SK-N-SH treated with all-trans-retinoic acid at 6 μM for 48 hours (cell line): Measurements from ENCODE around the gene HGS.

ENCODE experiments used
- ATAC-seq: fragments of 200-7000 bp; cut with Tn5 transposase; 3 replicates; pipeline ENCODE4 v1.9.1; 2020; ENCODE audit warnings: mild to moderate bottlenecking, moderate library complexity
- ARNTL ChIP-seq: fragments of 450-650 bp; formaldehyde crosslinking; IDR thresholded peaks from 2 replicates; pipeline ENCODE4 v1.5.0; 2020; ENCODE audit warnings: low read depth, mild to moderate bottlenecking, moderate library complexity, borderline replicate concordance
- BACH2 ChIP-seq: fragments of 250-450 bp; sonication (Bioruptor Pico); IDR thresholded peaks from 2 replicates; pipeline ENCODE4 v1.9.0; 2021; ENCODE audit warnings: mild to moderate bottlenecking, borderline replicate concordance
- CREB5 ChIP-seq: fragments of 250-450 bp; sonication (Bioruptor Pico); IDR thresholded peaks from 2 replicates; pipeline ENCODE4 v1.5.1; 2020; ENCODE audit warnings: low read depth, mild to moderate bottlenecking, moderate library complexity
- CSDC2 ChIP-seq: fragments of 250-450 bp; sonication (Bioruptor Pico); IDR thresholded peaks from 2 replicates; pipeline ENCODE4 v1.5.0; 2020; ENCODE audit warnings: mild to moderate bottlenecking, moderate library complexity
- ESRRG ChIP-seq: fragments of 250-450 bp; sonication (Bioruptor Pico); IDR thresholded peaks from 2 replicates; pipeline ENCODE4 v1.6.1; 2021; ENCODE audit warnings: mild to moderate bottlenecking
- GLIS3 ChIP-seq: fragments of 250-450 bp; sonication (Bioruptor Pico); IDR thresholded peaks from 2 replicates; pipeline ENCODE4 v1.5.0; 2020; ENCODE audit warnings: mild to moderate bottlenecking, moderate library complexity
- ISL1 ChIP-seq: fragments of 250-450 bp; sonication (Bioruptor Pico); IDR thresholded peaks from 2 replicates; pipeline ENCODE4 v2.1.2; 2022; ENCODE audit warnings: mild to moderate bottlenecking, moderate library complexity
- OSR1 ChIP-seq: fragments of 250-450 bp; sonication (Bioruptor Pico); IDR thresholded peaks from 2 replicates; pipeline ENCODE4 v1.8.0; 2022; ENCODE audit warnings: moderate library complexity, mild to moderate bottlenecking, inconsistent platforms
- PATZ1 ChIP-seq: fragments of 250-450 bp; sonication (Bioruptor Pico); IDR thresholded peaks from 2 replicates; pipeline ENCODE4 v1.8.0; 2020; ENCODE audit warnings: mild to moderate bottlenecking, moderate library complexity, borderline replicate concordance
- POU6F1 ChIP-seq: fragments of 250-450 bp; sonication (Bioruptor Pico); IDR thresholded peaks from 2 replicates; pipeline ENCODE4 v1.8.0; 2021; ENCODE audit warnings: low read depth, mild to moderate bottlenecking, moderate library complexity, borderline replicate concordance
- PPARA ChIP-seq: fragments of 250-450 bp; sonication (Bioruptor Pico); IDR thresholded peaks from 2 replicates; pipeline ENCODE4 v1.5.0; 2020; ENCODE audit warnings: mild to moderate bottlenecking, borderline replicate concordance
- RARB ChIP-seq: fragments of 250-450 bp; sonication (Bioruptor Pico); IDR thresholded peaks from 2 replicates; pipeline ENCODE4 v1.8.0; 2021; ENCODE audit warnings: mild to moderate bottlenecking, moderate library complexity
- SNAI2 ChIP-seq: fragments of 250-450 bp; sonication (Bioruptor Pico); IDR thresholded peaks from 2 replicates; pipeline ENCODE4 v1.5.0; 2020; ENCODE audit warnings: mild to moderate bottlenecking, moderate library complexity
- TCF4 ChIP-seq: fragments of 250-450 bp; sonication (Bioruptor Pico); IDR thresholded peaks from 2 replicates; pipeline ENCODE4 v1.8.0; 2021; ENCODE audit warnings: mild to moderate bottlenecking, moderate library complexity, borderline replicate concordance
- TOX ChIP-seq: fragments of 250-450 bp; sonication (Bioruptor Pico); IDR thresholded peaks from 2 replicates; pipeline ENCODE4 v1.8.0; 2021; ENCODE audit warnings: mild to moderate bottlenecking, moderate library complexity, borderline replicate concordance
- ZC3H10 ChIP-seq: fragments of 250-450 bp; sonication (Bioruptor Pico); IDR thresholded peaks from 2 replicates; pipeline ENCODE4 v1.5.1; 2021; ENCODE audit warnings: mild to moderate bottlenecking, moderate library complexity
- ZFP3 ChIP-seq: fragments of 250-450 bp; sonication (Bioruptor Pico); IDR thresholded peaks from 2 replicates; pipeline ENCODE4 v1.5.0; 2020; ENCODE audit warnings: mild to moderate bottlenecking, moderate library complexity
- ZFP30 ChIP-seq: fragments of 450-650 bp; formaldehyde crosslinking; IDR thresholded peaks from 2 replicates; pipeline ENCODE4 v1.5.0; 2022; ENCODE audit warnings: mild to moderate bottlenecking, moderate library complexity
- ZNF565 ChIP-seq: fragments of 450-650 bp; formaldehyde crosslinking; conservative IDR thresholded peaks from 2 replicates; pipeline ENCODE4 v1.5.0; 2020; ENCODE audit warnings: low read depth, mild to moderate bottlenecking, moderate library complexity
- ZNF70 ChIP-seq: fragments of 450-650 bp; formaldehyde crosslinking; IDR thresholded peaks from 2 replicates; pipeline ENCODE4 v1.5.0; 2020; ENCODE audit warnings: mild to moderate bottlenecking, moderate library complexity
- ZNF8 ChIP-seq: fragments of 450-650 bp; formaldehyde crosslinking; IDR thresholded peaks from 2 replicates; pipeline ENCODE4 v1.5.0; 2020; ENCODE audit warnings: mild to moderate bottlenecking, moderate library complexity
- TF ChIP-seq, protein P1 (sequence below): fragments of 250-450 bp; sonication (Bioruptor Pico); IDR thresholded peaks from 2 replicates; pipeline ENCODE4 v1.5.0; 2020; ENCODE audit warnings: mild to moderate bottlenecking, moderate library complexity
- TF ChIP-seq, protein P2 (sequence below): fragments of 250-450 bp; sonication (Bioruptor Pico); IDR thresholded peaks from 2 replicates; pipeline ENCODE4 v1.5.1; 2021; ENCODE audit warnings: mild to moderate bottlenecking, moderate library complexity

The HGS gene

DNA sequence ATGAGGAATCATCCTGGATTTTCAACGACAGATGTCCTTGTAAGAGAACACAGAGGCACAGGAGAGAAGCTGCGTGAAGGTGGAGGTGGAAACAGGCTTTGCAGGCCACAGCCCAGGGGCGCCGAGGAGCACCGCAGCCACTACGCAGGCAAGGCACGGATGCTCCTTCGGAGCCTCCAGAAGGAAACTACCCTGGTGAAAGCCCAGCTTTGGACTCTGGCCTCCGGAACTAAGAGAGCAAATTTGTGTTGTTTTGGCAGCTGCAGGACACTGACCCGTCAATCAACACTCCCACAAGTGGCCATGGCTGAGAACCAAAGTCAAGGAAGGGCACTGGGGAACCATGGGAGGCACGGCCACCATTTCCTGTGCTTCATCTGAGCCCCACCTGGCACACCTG is 3.7 kb upstream of the HGS start:
- no peak for ATAC-seq
- no peak for TF ChIP-seq ZC3H10 (CRISPR knock-in tag)
- TF ChIP-seq SNAI2 (CRISPR knock-in tag): no peak
- no peak for TF ChIP-seq ISL1 (CRISPR knock-in tag)
- no peak for TF ChIP-seq ZNF8 (CRISPR knock-in tag)
- no peak for TF ChIP-seq ESRRG
- no peak for TF ChIP-seq ZFP30 (CRISPR knock-in tag)
- TF ChIP-seq BACH2 (CRISPR knock-in tag): no peak
- no peak for TF ChIP-seq ZNF565
- TF ChIP-seq ARNTL: no peak
- TF ChIP-seq PATZ1 (CRISPR knock-in tag): no peak
- TF ChIP-seq RARB (CRISPR knock-in tag): no peak
- no peak for TF ChIP-seq ZFP3
- no peak for TF ChIP-seq CSDC2
- TF ChIP-seq, protein P1, sequence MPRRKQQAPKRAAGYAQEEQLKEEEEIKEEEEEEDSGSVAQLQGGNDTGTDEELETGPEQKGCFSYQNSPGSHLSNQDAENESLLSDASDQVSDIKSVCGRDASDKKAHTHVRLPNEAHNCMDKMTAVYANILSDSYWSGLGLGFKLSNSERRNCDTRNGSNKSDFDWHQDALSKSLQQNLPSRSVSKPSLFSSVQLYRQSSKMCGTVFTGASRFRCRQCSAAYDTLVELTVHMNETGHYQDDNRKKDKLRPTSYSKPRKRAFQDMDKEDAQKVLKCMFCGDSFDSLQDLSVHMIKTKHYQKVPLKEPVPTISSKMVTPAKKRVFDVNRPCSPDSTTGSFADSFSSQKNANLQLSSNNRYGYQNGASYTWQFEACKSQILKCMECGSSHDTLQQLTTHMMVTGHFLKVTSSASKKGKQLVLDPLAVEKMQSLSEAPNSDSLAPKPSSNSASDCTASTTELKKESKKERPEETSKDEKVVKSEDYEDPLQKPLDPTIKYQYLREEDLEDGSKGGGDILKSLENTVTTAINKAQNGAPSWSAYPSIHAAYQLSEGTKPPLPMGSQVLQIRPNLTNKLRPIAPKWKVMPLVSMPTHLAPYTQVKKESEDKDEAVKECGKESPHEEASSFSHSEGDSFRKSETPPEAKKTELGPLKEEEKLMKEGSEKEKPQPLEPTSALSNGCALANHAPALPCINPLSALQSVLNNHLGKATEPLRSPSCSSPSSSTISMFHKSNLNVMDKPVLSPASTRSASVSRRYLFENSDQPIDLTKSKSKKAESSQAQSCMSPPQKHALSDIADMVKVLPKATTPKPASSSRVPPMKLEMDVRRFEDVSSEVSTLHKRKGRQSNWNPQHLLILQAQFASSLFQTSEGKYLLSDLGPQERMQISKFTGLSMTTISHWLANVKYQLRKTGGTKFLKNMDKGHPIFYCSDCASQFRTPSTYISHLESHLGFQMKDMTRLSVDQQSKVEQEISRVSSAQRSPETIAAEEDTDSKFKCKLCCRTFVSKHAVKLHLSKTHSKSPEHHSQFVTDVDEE (CRISPR knock-in tag): no peak
- TF ChIP-seq POU6F1 (CRISPR knock-in tag): no peak
- TF ChIP-seq CREB5: no peak
- no peak for TF ChIP-seq TCF4 (CRISPR knock-in tag)
- TF ChIP-seq, protein P2, sequence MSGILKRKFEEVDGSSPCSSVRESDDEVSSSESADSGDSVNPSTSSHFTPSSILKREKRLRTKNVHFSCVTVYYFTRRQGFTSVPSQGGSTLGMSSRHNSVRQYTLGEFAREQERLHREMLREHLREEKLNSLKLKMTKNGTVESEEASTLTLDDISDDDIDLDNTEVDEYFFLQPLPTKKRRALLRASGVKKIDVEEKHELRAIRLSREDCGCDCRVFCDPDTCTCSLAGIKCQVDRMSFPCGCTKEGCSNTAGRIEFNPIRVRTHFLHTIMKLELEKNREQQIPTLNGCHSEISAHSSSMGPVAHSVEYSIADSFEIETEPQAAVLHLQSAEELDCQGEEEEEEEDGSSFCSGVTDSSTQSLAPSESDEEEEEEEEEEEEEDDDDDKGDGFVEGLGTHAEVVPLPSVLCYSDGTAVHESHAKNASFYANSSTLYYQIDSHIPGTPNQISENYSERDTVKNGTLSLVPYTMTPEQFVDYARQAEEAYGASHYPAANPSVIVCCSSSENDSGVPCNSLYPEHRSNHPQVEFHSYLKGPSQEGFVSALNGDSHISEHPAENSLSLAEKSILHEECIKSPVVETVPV (CRISPR knock-in tag): no peak
- no peak for TF ChIP-seq PPARA (CRISPR knock-in tag)
- no peak for TF ChIP-seq ZNF70
- TF ChIP-seq, all 23 proteins: peak for 0

DNA sequence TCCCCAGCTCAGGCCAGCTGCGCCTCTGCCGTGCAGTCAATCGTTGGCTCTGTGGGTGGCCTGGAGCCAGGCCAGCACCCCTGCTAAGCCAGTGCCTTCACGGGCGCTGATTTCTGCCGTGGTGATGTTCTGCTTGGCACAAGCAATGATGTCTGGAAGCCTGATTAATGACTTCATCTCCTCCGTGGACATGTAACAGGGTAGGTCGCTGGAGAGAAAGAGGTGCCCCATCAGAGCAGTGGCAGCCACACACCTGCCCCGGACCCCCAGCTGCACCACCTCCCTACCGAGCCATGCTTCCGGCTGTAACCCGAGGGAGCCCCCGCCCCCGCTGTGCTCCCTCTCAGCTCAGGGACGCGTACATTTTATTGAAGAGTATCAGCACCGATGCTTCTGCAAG is 2.1 kb upstream of the HGS start:
- ATAC-seq: no peak
- TF ChIP-seq OSR1 (CRISPR knock-in tag) (no peak), POU6F1 (CRISPR knock-in tag) (no peak), ZFP30 (CRISPR knock-in tag) (no peak), ZNF565 (no peak), PATZ1 (CRISPR knock-in tag) (no peak), TOX (no peak), ZNF8 (CRISPR knock-in tag) (no peak), CREB5 (no peak), ARNTL (no peak), TCF4 (CRISPR knock-in tag) (no peak), ISL1 (CRISPR knock-in tag) (no peak), RARB (CRISPR knock-in tag) (no peak), ZFP3 (no peak), GLIS3 (CRISPR knock-in tag) (no peak)
- TF ChIP-seq, protein P1 (CRISPR knock-in tag): no peak
